BE2C (cell line): ENCODE results near the gene ATRN.

ENCODE experiments used
- DNase-seq: peaks from one replicate; pipeline ENCODE4 v3.0.0-alpha.2; 2020
- H3K27me3 ChIP-seq: fragments of 250-450 bp; sonication (Bioruptor Pico); 2 replicates; pipeline ENCODE4 v1.5.1; 2020; ENCODE audit warnings: mild to moderate bottlenecking
- H3K36me3 ChIP-seq: fragments of 250-450 bp; sonication (Bioruptor Pico); 2 replicates; pipeline ENCODE4 v1.5.1; 2020; ENCODE audit warnings: mild to moderate bottlenecking
- H3K4me1 ChIP-seq: fragments of 250-450 bp; sonication (Bioruptor Pico); 2 replicates; pipeline ENCODE4 v1.5.1; 2020
- H3K4me3 ChIP-seq: 2 replicates; pipeline ENCODE4 v1.5.1; 2011; ENCODE audit warnings: low read depth, low read length
- H3K9me3 ChIP-seq: fragments of 250-450 bp; sonication (Bioruptor Pico); 2 replicates; pipeline ENCODE4 v1.5.1; 2020
- CTCF ChIP-seq: IDR thresholded peaks from 2 replicates; pipeline ENCODE4 v1.5.1; 2012; ENCODE audit warnings: mild to moderate bottlenecking, low read depth, low read length

The ATRN gene

DNA sequence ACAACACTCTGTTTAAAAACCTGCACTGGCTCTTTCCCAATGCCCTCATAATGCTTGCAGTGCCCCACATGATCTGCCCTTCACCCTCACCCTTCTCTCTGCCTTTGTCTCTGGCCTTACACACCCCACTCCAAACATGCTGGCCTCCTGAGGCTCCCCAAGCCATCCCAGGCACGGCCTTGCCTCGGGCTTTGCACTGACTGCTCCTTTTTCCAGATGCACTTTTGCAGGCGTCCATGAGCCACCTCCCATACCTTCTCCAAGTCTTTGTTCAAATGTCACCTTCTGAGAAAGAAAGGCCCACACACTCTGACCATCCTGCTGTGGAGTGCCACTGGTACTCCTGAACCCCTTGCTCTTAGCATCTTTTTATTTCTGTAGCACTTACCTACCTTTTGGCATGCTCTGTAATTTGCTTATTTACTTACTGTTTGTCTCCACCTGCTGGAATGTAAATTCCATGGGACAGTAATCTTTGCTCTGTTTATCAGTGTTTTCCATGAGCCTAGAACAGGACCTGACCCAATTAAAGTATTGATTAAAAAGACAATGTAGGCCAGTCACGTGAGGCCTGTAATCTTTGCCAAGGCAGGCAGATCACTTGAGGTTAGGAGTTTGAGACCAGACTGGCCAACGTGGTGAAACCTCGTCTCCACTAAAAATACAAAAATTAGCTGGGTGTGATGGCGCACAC is 161.6 kb downstream of the ATRN start:
- peaks cover 3% of the 10 kb centered on the region; the same call in 1 of the 2 replicates for H3K4me1 ChIP-seq
- H3K36me3 ChIP-seq, result no peaks in the 10 kb centered on the region
- no peaks in the 10 kb centered on the region for H3K27me3 ChIP-seq
- no peak overlapping the region for H3K4me3 ChIP-seq
- no peak for DNase-seq
- TF ChIP-seq CTCF, result 0 out of 2 replicates have a peak, but pooled peaks have one; percentile 12
- no peaks in the 10 kb centered on the region for H3K9me3 ChIP-seq

- H3K27me3 ChIP-seq, result no peaks in the 10 kb centered on the region
- no peaks in the 10 kb centered on the region for H3K9me3 ChIP-seq
- peaks cover 3% of the 10 kb centered on the region; the same call in 1 of the 2 replicates for H3K4me1 ChIP-seq
- no peak for TF ChIP-seq CTCF
- DNase-seq, result no peak
- no peak overlapping the region for H3K4me3 ChIP-seq
- no peaks in the 10 kb centered on the region; the same call in 1 of the 2 replicates for H3K36me3 ChIP-seq
Measured at GRCh38 chr20:3633913-3634478, 163.2 kb downstream of the ATRN start.

DNA sequence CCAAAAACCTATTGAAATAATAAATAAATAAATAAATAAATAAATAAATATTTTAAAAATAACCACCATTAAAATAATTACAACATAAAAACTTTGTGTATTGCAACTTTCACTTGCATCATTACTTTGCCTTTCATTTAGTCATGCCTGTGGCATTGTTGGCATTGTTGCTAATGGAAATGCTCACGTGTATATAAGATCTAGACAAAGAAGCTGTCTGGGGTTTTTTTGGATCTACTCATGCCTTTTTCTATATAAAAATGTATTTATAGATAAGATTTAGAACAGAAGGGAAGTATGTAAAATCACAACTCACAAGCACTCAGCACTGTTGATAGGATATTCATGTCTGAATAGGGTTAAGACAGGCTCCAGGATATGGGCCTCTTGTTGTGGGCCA is 164.5 kb downstream of the ATRN start:
- no peaks in the 10 kb centered on the region; the same call in 1 of the 2 replicates for H3K36me3 ChIP-seq
- DNase-seq, result no peak
- no peaks in the 10 kb centered on the region for H3K9me3 ChIP-seq
- no peak for TF ChIP-seq CTCF
- H3K4me3 ChIP-seq, result no peak overlapping the region
- peaks cover 3% of the 10 kb centered on the region; the same call in 1 of the 2 replicates for H3K4me1 ChIP-seq
- no peaks in the 10 kb centered on the region for H3K27me3 ChIP-seq

DNA sequence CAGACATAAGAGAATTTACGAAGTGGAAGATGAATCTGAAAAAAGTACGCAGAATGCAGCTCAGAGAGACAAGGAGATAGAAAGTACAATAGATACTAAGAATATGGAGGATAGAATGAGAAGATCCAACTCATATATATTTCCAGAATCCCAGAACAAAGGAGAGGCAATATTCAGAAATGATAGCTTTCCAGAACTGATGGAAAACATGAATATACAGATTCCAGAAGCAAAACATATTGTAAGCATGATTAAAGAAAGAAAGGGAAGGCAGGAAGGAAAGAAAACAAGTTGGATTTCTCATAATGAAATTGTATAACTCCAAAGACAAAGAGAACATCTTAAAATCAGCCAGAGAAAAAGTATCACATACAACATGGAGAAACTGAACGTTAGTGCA is 169.4 kb downstream of the ATRN start:
- no peak overlapping the region for H3K4me3 ChIP-seq
- no peaks in the 10 kb centered on the region for H3K9me3 ChIP-seq
- H3K36me3 ChIP-seq, result no peaks in the 10 kb centered on the region; the same call in 1 of the 2 replicates
- H3K4me1 ChIP-seq, result peaks cover 3% of the 10 kb centered on the region; the same call in 1 of the 2 replicates
- H3K27me3 ChIP-seq, result no peaks in the 10 kb centered on the region
- TF ChIP-seq CTCF, result no peak
- DNase-seq, result no peak

- no peak overlapping the region for H3K4me3 ChIP-seq
Measured at GRCh38 chr20:3645309-3646066, 174.7 kb downstream of the ATRN start.

More at GRCh38 chr20:3645309-3646066, 174.7 kb downstream of the ATRN start:
- Histone ChIP-seq H3K4me1 (peaks cover 20% of the 10 kb centered on the region), H3K36me3 (no peaks in the 10 kb centered on the region), H3K9me3 (no peaks in the 10 kb centered on the region), H3K27me3 (no peaks in the 10 kb centered on the region)
- TF ChIP-seq CTCF, result no peak
- no peak for DNase-seq
